SK-N-SH treated with all-trans-retinoic acid at 6 μM for 48 hours (cell line): ENCODE measurements around the gene SLC35A4.

Experiments
- ATAC-seq: fragments of 200-7000 bp; cut with Tn5 transposase; 3 replicates; pipeline ENCODE4 v1.9.1; 2020; ENCODE audit warnings: mild to moderate bottlenecking, moderate library complexity
- ARNTL ChIP-seq: fragments of 450-650 bp; formaldehyde crosslinking; IDR thresholded peaks from 2 replicates; pipeline ENCODE4 v1.5.0; 2020; ENCODE audit warnings: low read depth, mild to moderate bottlenecking, moderate library complexity, borderline replicate concordance
- BACH2 ChIP-seq: fragments of 250-450 bp; sonication (Bioruptor Pico); IDR thresholded peaks from 2 replicates; pipeline ENCODE4 v1.9.0; 2021; ENCODE audit warnings: mild to moderate bottlenecking, borderline replicate concordance
- GLIS3 ChIP-seq: fragments of 250-450 bp; sonication (Bioruptor Pico); IDR thresholded peaks from 2 replicates; pipeline ENCODE4 v1.5.0; 2020; ENCODE audit warnings: mild to moderate bottlenecking, moderate library complexity
- ISL1 ChIP-seq: fragments of 250-450 bp; sonication (Bioruptor Pico); IDR thresholded peaks from 2 replicates; pipeline ENCODE4 v2.1.2; 2022; ENCODE audit warnings: mild to moderate bottlenecking, moderate library complexity
- OSR1 ChIP-seq: fragments of 250-450 bp; sonication (Bioruptor Pico); IDR thresholded peaks from 2 replicates; pipeline ENCODE4 v1.8.0; 2022; ENCODE audit warnings: moderate library complexity, mild to moderate bottlenecking, inconsistent platforms
- PPARA ChIP-seq: fragments of 250-450 bp; sonication (Bioruptor Pico); IDR thresholded peaks from 2 replicates; pipeline ENCODE4 v1.5.0; 2020; ENCODE audit warnings: mild to moderate bottlenecking, borderline replicate concordance
- SNAI2 ChIP-seq: fragments of 250-450 bp; sonication (Bioruptor Pico); IDR thresholded peaks from 2 replicates; pipeline ENCODE4 v1.5.0; 2020; ENCODE audit warnings: mild to moderate bottlenecking, moderate library complexity
- TCF4 ChIP-seq: fragments of 250-450 bp; sonication (Bioruptor Pico); IDR thresholded peaks from 2 replicates; pipeline ENCODE4 v1.8.0; 2021; ENCODE audit warnings: mild to moderate bottlenecking, moderate library complexity, borderline replicate concordance
- TSHZ2 ChIP-seq: fragments of 250-450 bp; sonication (Bioruptor Pico); IDR thresholded peaks from 2 replicates; pipeline ENCODE4 v1.5.0; 2020; ENCODE audit warnings: mild to moderate bottlenecking, moderate library complexity
- ZC3H10 ChIP-seq: fragments of 250-450 bp; sonication (Bioruptor Pico); IDR thresholded peaks from 2 replicates; pipeline ENCODE4 v1.5.1; 2021; ENCODE audit warnings: mild to moderate bottlenecking, moderate library complexity
- ZFP3 ChIP-seq: fragments of 250-450 bp; sonication (Bioruptor Pico); IDR thresholded peaks from 2 replicates; pipeline ENCODE4 v1.5.0; 2020; ENCODE audit warnings: mild to moderate bottlenecking, moderate library complexity
- ZFP30 ChIP-seq: fragments of 450-650 bp; formaldehyde crosslinking; IDR thresholded peaks from 2 replicates; pipeline ENCODE4 v1.5.0; 2022; ENCODE audit warnings: mild to moderate bottlenecking, moderate library complexity
- ZNF565 ChIP-seq: fragments of 450-650 bp; formaldehyde crosslinking; conservative IDR thresholded peaks from 2 replicates; pipeline ENCODE4 v1.5.0; 2020; ENCODE audit warnings: low read depth, mild to moderate bottlenecking, moderate library complexity
- ZNF70 ChIP-seq: fragments of 450-650 bp; formaldehyde crosslinking; IDR thresholded peaks from 2 replicates; pipeline ENCODE4 v1.5.0; 2020; ENCODE audit warnings: mild to moderate bottlenecking, moderate library complexity
- ZNF8 ChIP-seq: fragments of 450-650 bp; formaldehyde crosslinking; IDR thresholded peaks from 2 replicates; pipeline ENCODE4 v1.5.0; 2020; ENCODE audit warnings: mild to moderate bottlenecking, moderate library complexity
- TF ChIP-seq, protein P1 (sequence below): fragments of 250-450 bp; sonication (Bioruptor Pico); IDR thresholded peaks from 2 replicates; pipeline ENCODE4 v1.5.1; 2021; ENCODE audit warnings: mild to moderate bottlenecking, moderate library complexity
- TF ChIP-seq, protein P2 (sequence below): fragments of 250-450 bp; sonication (Bioruptor Pico); IDR thresholded peaks from 2 replicates; pipeline ENCODE4 v1.5.1; 2020; ENCODE audit warnings: low read depth, mild to moderate bottlenecking, moderate library complexity

Gene SLC35A4

GRCh38 chr5:140542972-140543371, 21.7 kb upstream of the SLC35A4 start:
- no peak for ATAC-seq
- TF ChIP-seq, protein P1, sequence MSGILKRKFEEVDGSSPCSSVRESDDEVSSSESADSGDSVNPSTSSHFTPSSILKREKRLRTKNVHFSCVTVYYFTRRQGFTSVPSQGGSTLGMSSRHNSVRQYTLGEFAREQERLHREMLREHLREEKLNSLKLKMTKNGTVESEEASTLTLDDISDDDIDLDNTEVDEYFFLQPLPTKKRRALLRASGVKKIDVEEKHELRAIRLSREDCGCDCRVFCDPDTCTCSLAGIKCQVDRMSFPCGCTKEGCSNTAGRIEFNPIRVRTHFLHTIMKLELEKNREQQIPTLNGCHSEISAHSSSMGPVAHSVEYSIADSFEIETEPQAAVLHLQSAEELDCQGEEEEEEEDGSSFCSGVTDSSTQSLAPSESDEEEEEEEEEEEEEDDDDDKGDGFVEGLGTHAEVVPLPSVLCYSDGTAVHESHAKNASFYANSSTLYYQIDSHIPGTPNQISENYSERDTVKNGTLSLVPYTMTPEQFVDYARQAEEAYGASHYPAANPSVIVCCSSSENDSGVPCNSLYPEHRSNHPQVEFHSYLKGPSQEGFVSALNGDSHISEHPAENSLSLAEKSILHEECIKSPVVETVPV (CRISPR knock-in tag) = no peak
- no peak for TF ChIP-seq TCF4 (CRISPR knock-in tag)
- TF ChIP-seq, protein P2, sequence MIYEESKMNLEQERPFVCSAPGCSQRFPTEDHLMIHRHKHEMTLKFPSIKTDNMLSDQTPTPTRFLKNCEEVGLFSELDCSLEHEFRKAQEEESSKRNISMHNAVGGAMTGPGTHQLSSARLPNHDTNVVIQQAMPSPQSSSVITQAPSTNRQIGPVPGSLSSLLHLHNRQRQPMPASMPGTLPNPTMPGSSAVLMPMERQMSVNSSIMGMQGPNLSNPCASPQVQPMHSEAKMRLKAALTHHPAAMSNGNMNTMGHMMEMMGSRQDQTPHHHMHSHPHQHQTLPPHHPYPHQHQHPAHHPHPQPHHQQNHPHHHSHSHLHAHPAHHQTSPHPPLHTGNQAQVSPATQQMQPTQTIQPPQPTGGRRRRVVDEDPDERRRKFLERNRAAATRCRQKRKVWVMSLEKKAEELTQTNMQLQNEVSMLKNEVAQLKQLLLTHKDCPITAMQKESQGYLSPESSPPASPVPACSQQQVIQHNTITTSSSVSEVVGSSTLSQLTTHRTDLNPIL (CRISPR knock-in tag) = no peak
- no peak for TF ChIP-seq ZC3H10
- no peak for TF ChIP-seq GLIS3 (CRISPR knock-in tag)
- no peak for TF ChIP-seq OSR1 (CRISPR knock-in tag)
- TF ChIP-seq ZNF565 (CRISPR knock-in tag) = no peak

GRCh38 chr5:140544986-140545385, 19.6 kb upstream of the SLC35A4 start:
- no peak for ATAC-seq
- TF ChIP-seq ZNF70 = no peak
- TF ChIP-seq SNAI2 (CRISPR knock-in tag) = no peak
- no peak for TF ChIP-seq ZFP3 (CRISPR knock-in tag)
- TF ChIP-seq TCF4 (CRISPR knock-in tag) = no peak
- TF ChIP-seq BACH2 (CRISPR knock-in tag) = no peak

DNA sequence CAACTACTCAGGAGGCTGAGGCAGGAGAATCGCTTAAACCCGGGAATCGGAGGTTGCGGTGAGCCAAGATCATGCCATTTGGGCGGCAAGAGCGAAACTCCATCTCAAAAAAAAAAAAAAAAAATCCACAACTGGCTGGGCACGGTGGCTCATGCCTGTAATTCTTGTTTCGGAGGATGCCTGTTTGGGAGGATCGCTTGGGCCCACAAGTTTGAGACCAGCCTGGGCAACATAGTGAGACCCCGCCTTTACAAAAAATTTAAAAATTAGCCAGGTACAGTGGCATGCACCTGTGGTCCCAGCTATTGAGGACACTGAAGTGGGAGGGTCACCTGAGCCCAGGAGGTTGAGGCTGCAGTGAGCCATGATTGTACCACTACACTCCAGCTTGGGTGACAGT, 19.0 kb upstream of the SLC35A4 start:
- TF ChIP-seq TSHZ2 (CRISPR knock-in tag) (no peak), TCF4 (CRISPR knock-in tag) (no peak), ISL1 (no peak), ZFP30 (no peak), GLIS3 (CRISPR knock-in tag) (no peak)
- no peak for ATAC-seq

DNA sequence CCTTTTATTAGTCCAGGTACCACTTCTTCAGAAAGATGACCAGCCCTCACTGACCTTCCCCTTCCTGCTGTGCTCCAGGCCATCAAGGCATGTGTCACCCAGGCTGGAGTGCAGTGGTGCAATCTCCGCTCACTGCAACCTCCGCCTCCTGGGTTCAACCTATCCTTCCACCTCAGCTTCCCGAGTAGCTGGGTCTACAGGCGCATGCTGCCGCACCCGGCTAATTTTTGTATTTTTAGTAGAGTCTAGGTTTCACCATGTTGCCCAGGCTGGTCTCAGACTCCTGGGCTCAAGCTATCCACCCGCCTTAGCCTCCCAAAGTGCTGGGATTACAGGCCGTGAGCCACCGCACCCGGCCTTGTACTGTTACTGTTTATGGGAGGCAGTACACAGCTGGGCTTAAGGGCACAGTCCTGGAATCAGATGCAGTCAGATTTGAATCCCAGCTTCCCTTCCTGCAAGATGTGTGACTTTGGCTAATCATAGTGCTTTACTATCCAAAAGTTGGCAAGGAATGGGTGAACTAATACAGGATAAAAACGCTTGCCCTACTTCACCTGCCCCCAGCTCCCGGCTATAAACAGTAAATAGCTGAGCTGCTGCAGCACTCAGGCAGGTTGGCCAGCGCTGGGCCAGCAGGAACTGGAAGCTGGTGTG, 17.6 kb upstream of the SLC35A4 start:
- TF ChIP-seq OSR1 (CRISPR knock-in tag) (no peak), ZFP30 (no peak), ARNTL (no peak), ZC3H10 (no peak), ISL1 (no peak), ZNF70 (no peak), TSHZ2 (CRISPR knock-in tag) (no peak), ZNF8 (CRISPR knock-in tag) (no peak), PPARA (CRISPR knock-in tag) (no peak)
- TF ChIP-seq, protein P2 (CRISPR knock-in tag) = no peak
- TF ChIP-seq, protein P1 (CRISPR knock-in tag) = no peak
- ATAC-seq = peak; percentile 8; the same call in 2 of the 3 replicates
